NCI-H2107 treated with DMSO at 0.1 percent for 48 hours (cell line): ENCODE data around the gene NPAS1.

Experiments used
- DNase-seq: peaks from one replicate; lab custom pipeline; 2025; ENCODE audit not compliant: unreplicated experiment; lab: John Stamatoyannopoulos, UW

Gene NPAS1

GRCh38 chr19:47019431-47020041 lies at the start of gene NPAS1:
Gene NPAS1, plus strand, starts transcription at chr19:47019837. Its CDS starts 1,211 bp downstream, at chr19:47021048.
- DNase-seq: no peak

- DNase-seq: no peak
Observed at GRCh38 chr19:46970815-46971214, 48.8 kb upstream of the NPAS1 start.

GRCh38 chr19:46972311-46972710 lies 47.3 kb upstream of the NPAS1 start:
- DNase-seq: no peak

GRCh38 chr19:46974181-46974580 lies 45.5 kb upstream of the NPAS1 start:
- DNase-seq: no peak

- DNase-seq: no peak
Observed at GRCh38 chr19:46975011-46975924, 44.4 kb upstream of the NPAS1 start.

- DNase-seq: no peak
Observed at GRCh38 chr19:46975925-46976782, 43.5 kb upstream of the NPAS1 start.

- DNase-seq: no peak
Observed at GRCh38 chr19:46976845-46977320, 42.8 kb upstream of the NPAS1 start.

- DNase-seq: no peak
Observed at GRCh38 chr19:46977548-46977947, 42.1 kb upstream of the NPAS1 start.

- no peak for DNase-seq
Observed at GRCh38 chr19:46978171-46978869, 41.3 kb upstream of the NPAS1 start.

- no peak for DNase-seq
Observed at GRCh38 chr19:46979126-46980105, 40.2 kb upstream of the NPAS1 start.

GRCh38 chr19:46980761-46981160 lies 38.9 kb upstream of the NPAS1 start:
- DNase-seq: no peak

- no peak for DNase-seq
Observed at GRCh38 chr19:46981286-46981945, 38.2 kb upstream of the NPAS1 start.

GRCh38 chr19:46983097-46983496 lies 36.5 kb upstream of the NPAS1 start:
- DNase-seq: no peak

GRCh38 chr19:46984077-46985010 lies 35.3 kb upstream of the NPAS1 start:
- DNase-seq: peak; percentile 26

- peak; percentile 39 for DNase-seq
Observed at GRCh38 chr19:46985542-46986415, 33.9 kb upstream of the NPAS1 start.

GRCh38 chr19:46988614-46989230 lies 30.9 kb upstream of the NPAS1 start:
- DNase-seq: no peak
